Astrocyte (in vitro differentiated cells and primary cell): ENCODE measurements around the gene KRTAP5-6.
"Not testable (repeated sequence)": the region's sequence is repeated elsewhere in the genome, so short reads cannot be mapped to it uniquely, and the experiment has no call there.

ENCODE experiments used
- CTCF ChIP-seq: IDR thresholded peaks from 2 replicates; pipeline ENCODE4 v1.5.1; 2011; ENCODE audit warnings: low read depth, mild to moderate bottlenecking, inconsistent platforms, low read length, moderate library complexity; ENCODE audit not compliant: insufficient read depth
- EZH2 ChIP-seq: IDR thresholded peaks from 2 replicates; pipeline ENCODE4 v1.6.1; 2012; ENCODE audit warnings: mild to moderate bottlenecking, low read length, inconsistent platforms; ENCODE audit not compliant: insufficient read depth

- TF ChIP-seq CTCF, EZH2: not testable (repeated sequence)
Observed at GRCh38 chr11:1662699-1663283, 34.2 kb upstream of the KRTAP5-6 start.
